ENCODE data around the gene BIRC5.
"Not testable (repeated sequence)": the region's sequence is repeated elsewhere in the genome, so short reads cannot be mapped to it uniquely, and the experiment has no call there.

BIRC5 gene

DNA sequence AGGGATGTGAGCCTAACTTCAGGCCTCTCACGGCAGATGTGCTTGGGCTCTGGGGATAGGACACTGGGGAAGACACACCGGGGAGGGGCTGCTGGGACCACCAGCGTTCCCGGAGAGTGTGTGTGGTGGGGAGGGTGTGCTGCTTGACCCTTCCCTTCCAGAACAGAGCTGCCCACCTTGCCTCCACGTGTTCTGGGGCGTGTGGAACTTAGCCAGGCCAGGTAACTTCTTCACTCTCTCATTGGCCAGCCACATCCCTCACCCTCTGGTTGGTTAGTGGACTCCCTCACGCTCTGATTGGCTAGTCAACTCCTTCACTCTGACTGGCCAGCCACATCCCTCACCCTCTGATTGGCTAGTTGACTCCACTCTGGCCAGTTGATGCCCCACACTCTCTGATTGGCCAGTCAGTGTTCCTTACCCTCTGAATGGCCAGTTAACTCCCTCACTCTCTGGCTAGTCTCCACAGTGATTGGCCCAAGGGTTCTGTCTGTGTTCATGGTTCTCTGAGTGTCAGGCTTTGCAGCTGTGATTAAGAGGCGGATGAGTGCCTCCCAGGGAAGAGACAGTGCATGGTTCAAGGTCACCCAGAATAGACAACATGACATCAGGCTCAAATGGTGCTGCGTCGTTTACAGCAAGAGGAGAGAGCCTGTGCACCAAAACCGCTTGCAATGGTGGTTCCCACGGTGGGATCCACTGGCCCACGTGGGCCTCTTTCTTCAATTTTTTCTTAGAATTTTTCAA lies 27.4 kb downstream of the BIRC5 start:
- DNase-seq: no peak

DNA sequence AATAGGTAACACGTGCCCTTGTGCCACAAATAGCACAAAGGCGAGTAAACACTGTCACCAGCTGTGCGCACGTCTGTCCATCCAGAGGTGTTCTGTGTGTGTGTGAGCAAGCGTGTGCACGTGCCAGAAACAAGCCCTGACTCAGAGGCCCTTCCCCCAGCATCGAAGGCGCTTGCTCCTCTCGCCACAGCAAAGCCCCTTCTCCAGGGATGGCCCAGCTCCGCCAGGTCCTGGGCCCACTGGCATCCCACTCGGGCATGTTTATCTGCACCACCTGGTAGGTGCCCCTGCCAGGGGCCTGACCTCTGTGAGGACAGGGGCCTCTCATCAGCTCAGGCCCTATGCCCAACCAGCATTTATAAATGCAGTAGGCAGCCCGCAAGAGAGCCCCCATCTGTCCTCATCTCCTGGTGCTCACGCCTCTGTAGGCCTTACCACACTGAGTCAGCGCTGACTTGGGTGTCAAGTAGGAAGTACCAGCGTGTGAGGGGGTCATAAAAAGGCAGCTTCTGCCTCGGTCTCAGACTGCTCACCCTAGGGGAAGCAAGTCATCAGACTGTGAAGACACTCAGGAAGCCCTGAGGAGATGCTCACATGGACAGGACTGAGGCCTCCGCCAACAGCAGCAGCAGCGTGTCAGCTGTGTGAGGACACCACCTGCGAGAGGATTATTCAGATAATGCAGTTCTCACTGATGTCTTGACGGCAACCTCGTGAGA lies 28.1 kb downstream of the BIRC5 start:
- no peak for DNase-seq

DNA sequence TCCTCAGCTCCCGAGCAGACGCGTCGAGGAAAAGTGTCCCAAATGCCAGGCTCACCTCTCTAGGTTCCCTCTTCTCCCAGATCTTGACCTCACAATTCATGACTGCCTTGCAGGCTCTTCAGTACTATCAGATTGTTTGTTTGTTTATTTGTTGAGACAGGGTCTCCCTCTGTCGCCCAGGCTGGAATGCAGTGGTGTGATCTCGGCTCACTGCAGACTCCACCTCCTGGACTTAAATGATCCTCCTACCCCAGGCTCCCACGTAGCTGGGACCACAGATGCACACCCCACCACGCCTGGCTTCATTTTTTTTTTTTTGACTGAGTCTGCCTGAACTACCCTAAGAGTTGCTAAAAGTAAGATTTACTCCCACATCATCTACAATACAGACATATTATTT lies 33.3 kb downstream of the BIRC5 start:
- DNase-seq: no peak

GRCh38 chr17:78248051-78248914 lies 34.2 kb downstream of the BIRC5 start:
- no peak for DNase-seq

- DNase-seq: no peak
These were observed 35.2 kb downstream of the BIRC5 start for GRCh38 chr17:78249074-78249817.

- no peak for DNase-seq
These were observed 36.1 kb downstream of the BIRC5 start for GRCh38 chr17:78249818-78250806.

GRCh38 chr17:78250891-78251772 lies 37.1 kb downstream of the BIRC5 start:
- no peak for DNase-seq

- no peak for DNase-seq
These were observed 37.7 kb downstream of the BIRC5 start for GRCh38 chr17:78251773-78252103.

- no peak for DNase-seq
These were observed 38.1 kb downstream of the BIRC5 start for GRCh38 chr17:78252111-78252634.

- DNase-seq: no peak
These were observed 38.9 kb downstream of the BIRC5 start for GRCh38 chr17:78252701-78253635.

- DNase-seq: not testable (repeated sequence)
These were observed 39.5 kb downstream of the BIRC5 start for GRCh38 chr17:78253636-78253945.

- no peak for DNase-seq
These were observed 40.1 kb downstream of the BIRC5 start for GRCh38 chr17:78253946-78254672.

- DNase-seq: no peak
These were observed 41.1 kb downstream of the BIRC5 start for GRCh38 chr17:78255029-78255656.

DNA sequence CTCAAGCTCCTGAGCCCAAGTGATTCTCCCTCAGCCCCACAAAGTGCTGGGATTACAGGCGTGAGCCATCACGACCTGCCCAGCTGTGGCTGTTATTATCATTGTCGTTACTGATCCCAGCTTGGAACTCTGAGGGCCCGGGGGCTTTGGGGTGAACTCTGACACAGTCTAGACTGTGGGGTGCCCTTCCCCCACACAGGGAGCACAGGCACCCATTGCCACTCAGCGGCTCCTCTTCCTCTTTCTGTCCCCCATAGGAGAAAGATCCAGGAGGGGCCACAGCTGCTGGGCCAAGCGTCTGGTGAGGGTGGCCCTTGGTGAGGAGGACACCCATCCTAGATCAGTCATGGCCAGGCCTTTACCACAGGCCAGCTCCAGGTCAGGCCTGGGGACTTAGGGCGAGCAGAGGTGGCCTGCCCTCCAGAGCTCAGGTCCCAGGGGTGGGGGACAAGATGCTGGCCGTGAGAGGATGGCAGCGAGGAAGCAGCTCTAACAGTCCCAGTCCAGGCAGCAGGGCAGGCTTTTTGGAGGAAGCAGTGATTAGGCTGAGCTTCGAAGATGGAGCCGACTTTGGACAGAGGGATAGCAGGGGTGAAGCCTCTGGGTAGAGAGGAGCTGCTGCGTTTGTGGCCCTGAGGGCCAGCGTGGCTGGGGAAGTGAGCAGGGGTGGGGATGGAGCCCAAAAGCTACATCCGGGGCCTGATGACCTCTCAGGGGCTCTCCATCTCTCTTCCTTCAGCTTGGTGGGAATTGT lies 42.1 kb downstream of the BIRC5 start:
- DNase-seq: no peak

DNA sequence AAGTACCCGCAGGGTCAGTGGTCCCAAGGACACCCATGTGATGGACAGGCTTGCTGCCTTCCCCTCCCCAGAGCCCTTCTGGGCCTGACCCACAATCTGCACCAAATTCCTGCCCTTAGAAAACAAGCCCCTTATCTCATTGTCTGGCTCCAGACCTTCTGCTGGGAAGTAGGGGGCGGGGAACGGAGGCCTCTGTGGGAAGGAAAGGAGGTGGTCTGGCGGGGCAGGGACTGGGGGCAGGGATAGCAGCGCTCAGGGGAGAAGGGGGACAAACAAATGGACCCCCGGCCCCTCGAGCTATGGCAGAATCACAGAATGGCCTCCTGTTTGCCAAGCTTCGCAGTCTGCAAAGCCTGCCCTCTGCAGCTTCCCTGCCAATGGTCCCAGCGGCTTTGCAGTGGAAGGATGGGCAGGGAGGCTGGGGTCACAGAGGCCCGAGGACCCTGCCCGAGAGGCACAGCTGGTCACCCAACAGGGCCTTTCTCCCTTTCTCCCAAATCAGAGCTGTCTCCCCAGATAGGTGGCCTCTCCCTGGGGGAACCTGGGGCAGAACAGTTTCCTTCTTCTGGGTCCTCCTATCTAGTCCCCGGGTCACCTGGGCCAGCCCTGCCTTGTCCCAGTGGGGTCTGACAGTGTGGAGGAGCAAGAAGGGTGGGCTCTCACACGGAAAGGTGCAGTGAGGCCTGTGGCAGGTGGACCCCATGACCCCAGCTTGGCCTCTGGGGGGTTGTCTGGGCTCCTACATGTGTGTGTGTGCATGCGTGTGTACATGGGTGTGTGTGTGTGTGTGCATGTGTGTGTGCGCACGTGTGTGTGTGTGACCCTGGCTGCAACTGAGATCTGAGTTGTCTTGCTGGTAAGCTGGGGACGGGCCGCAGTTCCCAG lies 42.9 kb downstream of the BIRC5 start:
- no peak for DNase-seq

DNA sequence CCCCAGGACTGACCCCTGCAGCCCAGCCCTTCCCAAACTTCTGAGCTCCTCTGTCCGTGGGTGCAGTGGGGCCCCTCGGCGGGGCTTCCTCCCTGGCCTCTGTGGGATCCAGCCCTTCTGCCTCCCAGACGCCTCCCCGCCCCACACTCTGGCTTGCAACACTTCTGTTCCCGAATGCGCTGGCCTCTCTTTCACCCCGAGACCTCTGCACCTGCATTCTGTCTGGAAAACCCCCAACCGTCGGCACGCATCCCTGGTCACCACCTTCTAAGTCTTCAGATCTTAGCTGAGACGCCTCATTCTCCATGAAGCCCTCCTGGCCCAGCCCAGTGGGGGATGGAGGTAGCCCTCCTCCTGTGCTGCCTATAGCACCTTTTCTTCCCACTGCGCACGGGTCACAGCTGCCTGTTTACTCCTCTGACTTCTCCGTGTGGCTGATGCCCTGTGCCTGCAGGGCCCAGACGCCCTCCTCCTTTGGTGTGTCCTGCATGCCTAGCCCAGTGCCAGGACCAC lies 43.8 kb downstream of the BIRC5 start:
- no peak for DNase-seq

All from NCI-H187 treated with DMSO at 0.1 percent for 48 hours (cell line).